Activated CD4-positive, CD25-positive, alpha-beta regulatory T cell treated with anti-CD3 and anti-CD28 coated beads, Interleukin-2, amount 50 U/mL, for 72 hours (primary cell): ENCODE data around the gene SLC17A7.
A peak's percentile ranks its signal among the peaks of the same experiment; 100 is the strongest.

ENCODE experiments used
- DNase-seq: peaks from one replicate; pipeline ENCODE4 v3.0.0; 2021

Gene SLC17A7

DNA sequence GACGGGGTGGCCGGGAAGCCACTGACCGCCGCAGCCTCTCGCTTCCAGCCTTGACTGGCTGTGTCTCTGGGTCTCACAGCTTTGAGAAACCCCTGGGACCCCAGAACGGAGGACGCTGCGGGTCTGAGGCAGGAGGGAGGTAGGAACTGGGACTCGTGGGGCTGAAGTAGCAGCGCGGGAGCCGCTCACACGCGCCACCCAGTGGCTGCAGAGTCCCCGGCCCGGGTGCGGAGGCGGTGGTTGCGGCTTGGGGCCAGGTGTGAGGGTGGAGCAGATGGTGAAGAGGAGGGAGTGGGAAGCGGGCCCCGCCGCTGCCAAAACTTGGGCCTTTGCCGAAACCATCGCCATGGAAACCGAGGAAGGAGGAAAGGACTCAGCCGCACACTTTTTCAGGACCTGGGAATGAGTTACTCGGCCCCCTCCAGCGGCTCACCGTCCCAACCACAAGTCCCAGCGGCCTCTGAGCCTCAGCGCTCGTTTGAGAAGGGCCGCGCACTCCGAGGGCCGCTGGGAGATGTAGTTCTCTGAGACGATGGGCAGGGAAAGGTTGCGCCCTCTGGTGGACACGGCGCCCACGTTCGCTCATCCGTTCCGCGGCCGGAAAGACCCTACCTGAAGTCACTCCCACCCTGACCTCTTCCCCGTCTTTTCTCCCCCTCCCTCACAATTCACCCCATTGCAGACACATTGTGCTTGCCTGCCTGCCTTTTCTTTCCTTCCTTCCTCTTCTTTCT, 2.2 kb upstream of the SLC17A7 start:
- DNase-seq, result peak; percentile 96

DNA sequence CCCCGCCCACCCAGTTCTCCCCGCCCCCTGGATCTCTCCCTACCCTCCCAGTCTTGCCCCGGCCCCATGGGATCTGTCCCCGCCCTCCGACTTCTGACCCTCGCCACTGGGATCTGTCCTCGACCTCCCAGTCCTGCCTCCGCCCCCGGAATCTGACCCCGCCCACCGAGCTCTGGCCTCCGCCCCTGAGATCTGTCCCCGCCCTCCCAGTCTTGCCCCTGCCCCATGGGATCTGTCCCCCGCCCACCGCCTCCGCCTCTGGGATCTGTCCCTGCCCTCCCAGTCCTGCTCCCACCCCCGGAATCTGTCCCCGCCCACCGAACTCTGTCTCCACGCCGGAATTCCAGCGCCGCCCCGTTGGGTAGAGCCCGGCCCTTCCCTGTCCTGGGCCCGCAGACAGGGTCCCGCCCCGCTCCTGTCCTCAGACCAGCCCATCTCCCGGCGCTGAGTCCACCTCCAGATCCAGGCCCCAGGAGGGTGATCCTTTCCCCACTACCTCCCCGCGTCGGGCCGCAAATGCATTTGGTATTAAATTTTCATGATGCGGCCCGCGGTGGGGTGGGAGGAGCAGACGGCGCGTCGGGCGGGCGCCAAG, 1.5 kb upstream of the SLC17A7 start:
- DNase-seq, result peak; percentile 62

DNA sequence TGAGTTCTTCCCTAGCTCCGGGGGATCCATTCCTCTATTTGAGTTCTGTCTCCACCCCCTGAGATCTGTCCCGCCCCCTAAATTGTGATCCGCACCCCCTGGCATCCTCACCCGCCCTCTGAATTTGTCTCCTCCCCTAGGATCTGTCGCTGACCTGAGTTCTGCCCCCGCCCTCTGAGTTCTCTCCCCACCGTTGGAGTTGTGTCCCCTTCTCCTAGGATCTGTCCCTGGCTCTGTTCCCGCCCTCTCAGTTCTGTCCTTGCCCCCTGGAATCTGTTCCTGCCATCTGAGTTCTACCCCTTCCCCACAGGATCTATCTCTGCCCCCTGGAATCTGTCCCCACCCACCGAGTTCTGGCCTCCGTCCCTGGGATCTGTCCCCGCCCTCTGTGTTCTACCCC, 1.0 kb upstream of the SLC17A7 start:
- no peak for DNase-seq

DNA sequence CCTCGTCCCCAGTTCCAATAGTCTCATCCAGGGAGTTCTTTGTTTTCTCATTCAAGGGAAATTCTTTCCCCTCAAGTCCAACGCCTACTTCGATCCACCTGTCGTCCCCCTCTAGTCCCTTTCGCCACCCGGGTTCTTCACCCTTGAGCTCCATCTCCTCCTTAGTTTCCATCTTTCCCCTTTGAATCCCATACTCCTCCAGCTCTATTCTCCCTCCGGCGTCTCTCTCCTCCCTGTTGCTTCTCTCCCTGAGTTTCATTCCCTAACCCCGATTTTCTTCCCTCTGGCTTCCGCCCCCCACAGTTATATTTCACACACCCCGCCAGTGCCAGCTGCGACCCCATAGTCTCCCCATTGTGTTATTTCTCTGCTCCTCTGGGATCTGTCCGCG, 628 bp upstream of the SLC17A7 start:
- DNase-seq, result no peak

DNA sequence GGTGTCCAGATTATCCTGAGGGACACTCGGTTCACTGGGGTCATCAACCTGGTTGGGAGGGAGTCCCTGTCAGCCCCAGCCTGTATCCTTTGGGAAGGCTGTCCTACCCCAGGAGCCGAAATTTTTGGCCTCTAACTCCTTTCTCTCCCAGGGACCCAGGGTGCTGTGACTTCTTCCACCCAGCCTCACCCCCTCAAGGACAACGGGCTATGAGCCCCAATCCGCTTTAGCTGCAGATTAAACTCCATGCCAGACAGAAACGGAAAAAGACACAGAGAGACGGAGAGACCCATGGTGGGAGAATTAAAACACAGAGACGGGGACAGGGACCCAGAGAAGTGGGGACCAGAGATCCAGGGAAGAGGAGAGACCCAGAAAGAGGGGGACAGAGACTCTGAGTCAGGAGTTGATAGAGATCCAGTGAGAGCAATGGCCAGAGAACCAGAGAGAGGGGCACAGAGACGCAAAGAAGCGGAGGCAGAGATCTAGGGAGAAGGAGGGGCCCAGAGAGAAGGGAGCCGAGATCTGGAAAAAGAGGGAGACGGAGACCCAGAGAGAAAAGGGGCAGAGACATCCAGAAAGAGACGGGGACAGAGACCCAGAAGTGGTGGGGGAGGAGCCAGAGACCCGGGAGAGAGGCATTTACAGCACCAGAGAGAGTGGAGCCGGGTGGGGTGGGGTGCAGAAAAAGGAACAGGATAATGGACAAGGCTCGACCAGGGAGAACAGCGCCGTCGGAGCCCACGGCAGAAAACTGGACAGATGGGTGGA, 703 bp downstream of the SLC17A7 start:
- no peak for DNase-seq

DNA sequence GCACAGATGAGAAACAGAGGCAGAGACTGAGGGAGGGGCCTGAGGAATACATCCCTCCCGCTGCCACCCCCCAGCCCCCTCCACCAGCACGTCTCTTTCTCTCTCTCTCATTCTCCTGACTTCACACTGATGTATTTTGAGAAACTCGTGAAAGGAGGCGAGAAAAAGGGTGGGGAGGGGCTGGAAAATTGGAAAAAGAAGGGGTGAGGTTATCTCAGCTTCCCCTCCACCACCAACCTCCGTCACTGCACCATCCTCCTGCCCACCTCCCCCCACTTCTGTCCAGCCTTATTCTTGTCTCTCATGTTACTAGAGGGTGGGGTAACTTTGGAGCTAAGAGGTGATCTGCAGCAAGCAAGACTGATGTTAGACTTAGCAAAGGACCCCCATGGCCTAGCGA, 1.5 kb downstream of the SLC17A7 start:
- DNase-seq, result no peak

DNA sequence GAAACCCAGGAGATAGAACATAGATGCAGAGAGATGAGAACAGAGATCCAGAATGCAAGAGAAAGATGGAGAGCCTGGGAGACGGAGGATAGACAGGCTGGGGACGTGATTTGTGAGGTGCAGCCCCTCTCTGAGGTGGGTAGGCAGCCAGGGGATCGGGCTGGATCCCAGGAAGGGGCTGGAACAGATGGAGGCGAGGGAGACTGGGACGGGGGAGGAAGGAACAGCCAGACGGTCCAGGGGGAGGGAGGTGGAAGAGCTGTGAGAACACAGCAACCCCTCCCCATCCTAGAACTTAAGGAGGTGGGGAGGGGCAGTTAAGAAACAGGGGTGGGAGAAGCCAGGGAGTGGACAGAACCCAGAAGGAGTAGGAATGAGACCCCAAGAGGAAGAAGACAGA, 3.1 kb downstream of the SLC17A7 start:
- DNase-seq, result no peak

DNA sequence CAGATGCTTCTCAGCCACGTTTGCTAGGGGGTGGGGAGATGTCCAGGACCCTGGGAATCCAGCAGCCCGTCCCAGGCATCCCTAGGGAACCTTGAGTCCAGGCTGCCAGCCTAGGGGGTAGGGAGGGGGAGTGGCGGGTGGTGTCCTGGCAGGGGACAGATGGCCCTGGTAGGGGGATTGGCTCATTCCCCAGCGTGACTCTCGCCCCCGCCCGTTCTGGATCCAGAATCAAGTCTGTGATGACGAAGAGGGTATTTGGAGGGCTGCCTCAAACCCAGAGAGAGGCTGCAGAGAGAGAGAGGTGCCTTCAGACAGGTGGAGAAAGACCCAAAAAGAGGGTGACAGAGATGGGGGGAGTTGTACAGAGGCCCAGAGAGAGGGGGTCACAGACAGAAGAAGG, 4.1 kb downstream of the SLC17A7 start:
- DNase-seq, result no peak

DNA sequence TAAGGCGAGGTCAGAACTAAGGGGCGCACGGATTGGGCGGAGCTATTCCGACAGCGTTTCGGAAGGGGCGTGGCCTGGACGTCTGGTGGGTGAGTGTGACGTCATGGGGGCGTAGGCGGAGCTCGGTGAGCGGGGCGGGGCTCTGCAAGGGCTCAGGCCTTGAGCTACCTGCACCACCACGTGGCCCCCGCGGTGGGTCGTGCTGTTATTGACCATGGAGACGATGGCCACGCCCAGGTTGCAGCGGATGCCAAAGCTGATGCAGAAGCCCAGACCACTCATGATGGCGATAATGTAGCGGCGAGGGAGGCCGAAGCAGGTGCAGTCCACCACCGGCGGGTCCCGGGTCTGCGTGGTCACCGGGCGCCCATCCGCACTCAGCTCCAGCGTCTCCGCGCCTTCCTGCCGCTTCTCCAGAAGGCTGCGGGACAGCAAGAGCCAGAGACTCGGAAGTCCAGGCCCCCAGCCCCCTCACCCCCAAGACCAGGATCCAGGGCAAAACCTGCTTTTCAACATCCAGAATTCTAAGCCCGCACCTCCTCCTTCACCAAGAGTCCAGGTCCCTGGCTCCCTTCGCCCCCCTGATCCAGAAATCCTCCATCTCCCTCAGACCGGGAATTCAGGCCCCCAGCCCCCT, 4.8 kb downstream of the SLC17A7 start:
- peak; percentile 64 for DNase-seq

DNA sequence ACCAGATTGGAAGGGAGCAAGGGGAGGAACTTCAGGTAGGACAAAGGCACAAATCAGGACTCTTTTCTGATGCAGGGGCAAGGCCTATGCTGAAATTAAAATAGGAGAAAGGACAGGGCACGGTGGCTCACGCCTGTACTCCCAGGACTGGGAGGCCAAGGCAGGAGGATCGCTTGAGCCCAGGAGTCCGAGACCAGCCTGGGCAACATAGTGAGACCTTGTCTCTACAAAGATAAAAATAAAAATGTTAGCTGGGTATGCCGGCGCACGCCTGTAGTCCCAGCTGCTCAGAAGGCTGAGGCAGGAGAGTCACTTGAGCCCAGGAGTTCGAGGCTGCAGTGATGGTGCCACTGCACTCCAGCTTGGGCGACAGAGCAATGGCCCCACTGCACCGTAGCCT, 5.7 kb downstream of the SLC17A7 start:
- no peak for DNase-seq

DNA sequence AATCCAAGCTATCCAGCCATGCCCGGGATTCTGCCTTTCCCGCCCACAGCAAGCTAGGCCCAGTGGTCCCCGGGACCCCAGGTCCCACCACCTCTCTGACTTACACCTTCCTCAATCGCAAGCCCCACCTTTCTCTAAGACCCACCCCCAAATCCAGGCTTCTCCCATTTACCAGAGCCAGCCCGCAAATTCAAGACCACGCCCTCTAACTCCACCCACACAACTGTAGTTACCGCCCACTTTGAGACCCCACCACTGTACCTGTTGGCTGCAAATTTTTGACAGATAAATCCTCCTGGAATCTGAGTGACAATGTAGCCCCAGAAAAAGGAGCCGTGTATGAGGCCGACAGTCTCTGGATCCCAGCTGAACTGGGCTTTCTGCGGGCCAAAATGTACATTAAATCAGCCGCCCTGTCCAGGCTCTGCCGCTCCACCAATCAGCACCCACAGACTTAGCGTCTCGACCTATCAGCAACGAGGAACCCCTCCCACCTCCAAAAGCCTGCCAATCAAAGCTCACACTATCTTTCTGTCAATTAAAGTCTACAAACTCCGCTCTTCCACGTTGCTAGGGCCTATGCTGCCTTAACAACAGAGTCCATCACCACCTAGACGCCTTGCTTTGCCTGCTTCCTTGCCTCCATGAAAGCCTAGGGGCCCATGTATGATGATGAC, 6.3 kb downstream of the SLC17A7 start:
- DNase-seq, result no peak

DNA sequence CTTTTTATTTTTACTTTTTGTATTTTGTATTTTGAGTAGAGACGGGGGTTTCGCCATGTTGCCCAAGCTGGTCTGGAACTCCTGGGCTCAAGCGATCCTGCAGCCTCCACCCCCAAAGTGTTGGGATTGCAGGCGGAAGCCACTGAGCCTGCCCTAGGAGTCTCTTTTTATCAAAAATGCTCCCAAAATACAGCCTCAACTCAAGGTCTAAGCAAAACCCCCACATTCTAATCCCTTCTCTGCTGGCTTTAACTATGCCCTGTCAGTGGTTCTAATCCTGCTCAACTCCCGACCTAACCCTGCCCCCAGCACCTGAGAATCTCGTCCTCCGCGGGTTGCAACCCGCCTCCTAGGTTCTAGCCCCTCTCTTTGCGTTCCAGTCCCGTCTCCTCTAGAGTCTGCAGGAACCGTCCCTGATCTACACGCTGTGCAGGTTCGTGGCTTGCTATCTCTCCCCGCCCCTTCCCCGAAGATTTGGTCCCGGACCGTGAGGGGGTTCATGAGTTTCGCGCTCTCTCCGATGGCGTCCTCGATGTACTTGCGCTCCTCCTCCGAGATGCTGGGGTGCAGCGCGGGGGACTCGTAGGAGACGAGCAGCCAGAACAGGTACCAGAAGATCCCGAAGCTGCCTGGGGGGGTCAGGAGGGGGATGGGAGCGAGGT, 8.0 kb downstream of the SLC17A7 start:
- DNase-seq, result no peak

DNA sequence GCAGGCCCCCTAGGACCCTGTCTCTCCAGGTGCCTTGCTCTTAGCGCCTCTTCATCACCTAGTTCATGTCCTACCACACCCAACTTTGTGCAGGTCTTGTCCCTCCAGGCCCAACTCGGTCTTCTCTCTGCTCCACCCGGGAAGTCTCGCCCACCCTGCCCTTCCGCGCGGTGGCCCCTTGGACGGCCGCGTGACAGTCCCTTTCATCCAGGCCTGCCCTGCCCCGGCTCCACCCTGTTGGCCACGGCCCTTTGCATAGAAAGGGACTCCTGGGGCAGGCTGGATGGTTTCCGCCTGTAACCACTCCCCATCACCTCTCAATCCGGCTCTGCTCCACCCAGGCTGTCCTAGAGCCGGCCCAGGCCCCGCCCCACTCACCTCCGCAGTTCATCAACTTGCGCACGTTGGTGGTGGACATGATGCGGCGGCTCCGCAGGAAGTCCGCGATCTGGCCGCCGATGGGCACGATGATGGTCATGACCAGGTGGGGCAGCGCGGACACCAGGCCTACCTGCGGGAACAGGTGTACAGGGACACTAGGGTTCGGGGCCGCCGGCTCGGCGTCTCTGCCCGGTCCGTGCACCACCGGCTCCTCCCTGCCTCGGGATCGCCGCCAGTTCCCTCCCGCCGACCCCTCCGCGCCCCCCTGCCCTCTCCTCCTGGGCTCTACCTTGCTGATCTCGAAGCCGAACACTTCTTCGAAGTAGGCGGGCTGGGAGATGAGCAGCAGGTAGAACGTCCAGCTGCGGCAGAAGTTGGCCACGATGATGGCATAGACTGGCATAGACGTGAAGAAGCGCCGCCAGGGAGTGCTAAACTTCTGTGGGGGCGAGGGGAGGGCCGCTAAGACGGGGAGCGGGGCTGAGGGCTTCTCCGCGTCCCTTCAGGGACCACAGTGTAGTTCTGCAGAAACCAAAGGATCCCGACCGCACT, 8.9 kb downstream of the SLC17A7 start:
- DNase-seq, result no peak

DNA sequence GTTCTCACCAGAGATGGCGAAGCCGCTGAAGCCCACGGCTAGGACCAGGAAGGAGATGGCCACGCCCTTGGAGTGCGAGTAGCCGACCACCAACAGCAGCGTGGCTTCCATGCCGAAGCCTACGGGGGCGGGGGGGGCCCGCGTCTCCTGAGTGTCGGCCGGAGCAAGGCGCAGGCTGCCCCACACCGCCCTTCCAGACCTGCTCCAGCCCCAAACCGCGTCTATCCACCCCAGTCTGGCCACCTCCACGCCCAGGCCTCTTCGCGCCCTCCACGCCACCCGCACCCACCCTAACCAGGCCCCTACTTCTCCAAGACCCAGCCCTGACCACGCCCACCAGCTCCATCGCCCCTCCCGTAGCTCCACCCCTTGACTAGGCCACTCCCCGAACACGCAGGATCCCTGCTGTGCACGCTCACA, 10.0 kb downstream of the SLC17A7 start:
- DNase-seq, result no peak

DNA sequence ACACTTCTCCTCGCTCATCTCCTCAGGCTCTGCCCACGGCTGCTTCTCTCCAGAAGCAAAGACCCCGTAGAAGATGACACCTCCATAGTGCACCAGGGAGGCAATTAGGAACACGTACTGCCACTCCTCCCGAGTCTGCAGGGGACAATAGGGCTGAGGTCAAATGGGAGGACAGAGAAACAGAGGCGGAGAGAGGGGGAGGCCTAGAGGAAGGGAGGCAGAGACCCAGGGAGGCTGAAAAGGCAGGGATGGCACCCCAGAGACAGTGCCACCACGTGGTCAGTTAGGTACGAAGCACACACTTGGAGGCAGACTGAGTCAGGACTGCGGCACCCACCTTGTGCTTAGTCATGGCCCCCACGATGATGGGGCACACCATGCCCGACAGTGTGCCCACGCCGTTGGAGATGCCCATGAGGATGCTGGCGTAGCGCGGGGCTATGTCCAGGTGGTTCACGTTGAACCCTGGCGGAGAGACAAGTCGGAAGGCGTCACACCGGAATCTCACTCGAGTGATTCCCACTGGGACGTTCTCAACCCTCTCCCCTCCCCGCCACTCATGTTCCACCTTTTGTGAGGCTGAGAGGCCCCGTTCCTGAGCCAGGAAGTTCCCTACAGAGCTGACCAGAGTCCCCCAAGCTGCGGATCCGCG, 10.5 kb downstream of the SLC17A7 start:
- no peak for DNase-seq

DNA sequence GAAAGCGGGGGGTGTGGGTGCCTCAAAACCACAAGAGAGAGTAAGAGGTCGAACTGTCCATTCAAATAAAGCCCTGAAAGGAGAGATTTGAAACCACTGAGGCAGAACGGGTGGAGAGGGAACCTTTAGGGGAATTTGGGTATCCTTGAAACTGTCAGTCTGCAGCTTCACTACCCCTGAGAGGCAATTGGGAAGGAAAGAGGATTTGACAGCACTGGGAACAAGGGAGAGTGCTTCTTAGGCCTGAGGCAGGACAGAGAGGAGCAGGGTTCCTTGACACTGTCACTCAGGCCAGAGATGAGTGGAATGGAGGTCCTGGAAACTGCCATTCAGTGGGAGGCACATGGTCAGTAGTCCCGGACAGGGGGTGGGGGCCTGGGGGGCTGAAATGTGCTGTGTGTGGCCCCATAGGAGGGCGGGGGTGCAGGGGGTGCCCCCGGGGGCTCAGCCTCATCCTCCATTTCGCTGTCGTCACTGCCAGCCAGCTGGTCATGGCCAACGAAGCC, 11.1 kb downstream of the SLC17A7 start:
- DNase-seq, result no peak

DNA sequence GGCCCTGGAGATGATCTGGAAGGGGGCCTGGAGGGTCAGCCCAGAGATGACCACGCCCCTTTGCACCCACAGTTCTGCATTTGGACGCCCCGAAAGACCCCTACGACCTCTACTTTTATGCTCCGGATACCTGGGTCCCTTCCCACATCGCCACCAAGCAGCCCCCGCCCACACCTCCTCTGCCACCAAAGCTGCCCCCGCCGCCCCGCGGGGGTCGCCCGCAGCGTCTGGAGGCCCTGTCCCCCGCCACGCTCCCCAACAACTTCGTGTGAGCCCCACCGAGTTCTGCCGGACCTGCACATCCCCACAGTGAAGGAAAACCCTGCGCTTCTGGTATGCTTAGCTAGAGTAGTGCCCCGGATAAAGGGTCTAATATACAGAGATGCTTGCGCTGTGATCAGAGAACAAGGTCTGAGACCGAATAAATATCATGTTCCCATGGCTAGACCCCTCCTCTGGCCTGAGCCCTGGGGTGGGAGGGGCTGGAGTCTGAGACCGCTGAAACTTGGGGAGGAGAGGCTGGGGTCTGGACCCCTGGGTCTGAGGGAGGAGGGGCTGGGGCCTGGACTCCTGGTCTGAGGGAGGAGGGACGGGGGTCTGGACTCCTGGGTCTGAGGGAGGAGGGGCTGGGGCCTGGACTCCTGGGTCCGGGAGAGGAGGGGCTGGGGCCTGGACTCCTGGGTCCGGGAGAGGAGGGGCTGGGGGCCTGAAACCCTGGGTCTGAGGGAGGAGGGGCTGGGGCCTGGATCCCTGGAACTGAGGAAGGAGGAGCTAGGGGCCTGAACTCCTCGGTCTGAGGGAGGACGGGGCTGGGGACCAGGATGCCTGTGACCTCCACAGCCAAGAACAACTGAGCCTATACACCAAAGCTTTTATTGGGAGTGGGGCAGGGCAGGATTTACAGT, 12.5 kb downstream of the SLC17A7 start:
- DNase-seq, result no peak

DNA sequence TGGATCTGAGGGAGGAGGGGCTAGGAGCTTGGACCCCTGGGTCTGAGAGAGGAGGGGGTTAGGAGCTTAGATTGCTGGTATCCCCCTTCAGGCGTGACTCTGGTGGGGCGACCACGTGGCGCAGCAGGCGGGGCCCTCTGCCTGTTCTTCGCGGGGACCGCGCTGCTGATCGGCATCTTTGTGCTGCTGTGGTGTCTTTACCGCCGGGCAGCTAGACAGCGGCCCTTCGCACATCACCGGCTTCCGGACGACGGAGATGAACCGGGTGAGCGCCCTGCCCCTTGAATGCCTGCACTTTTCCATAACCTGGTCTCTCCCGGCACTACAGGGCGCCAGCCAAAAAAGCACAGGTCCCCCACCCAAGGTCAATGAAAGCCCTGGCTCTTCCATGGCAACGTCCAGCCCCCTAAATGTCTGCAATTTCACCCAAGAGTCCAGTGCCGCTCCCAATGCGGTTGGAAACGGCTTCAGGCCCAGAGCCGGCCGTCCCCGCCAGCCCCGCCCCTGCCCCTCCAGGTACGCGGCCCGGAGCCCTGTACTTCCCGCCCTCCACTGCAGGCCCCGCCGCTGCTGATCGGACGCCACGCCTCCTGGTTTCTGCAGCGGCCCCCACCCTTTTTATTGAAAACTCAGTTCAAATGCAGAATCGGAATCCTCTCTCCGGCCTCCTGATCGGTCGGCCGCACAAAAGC, 13.3 kb downstream of the SLC17A7 start:
- DNase-seq, result no peak

DNA sequence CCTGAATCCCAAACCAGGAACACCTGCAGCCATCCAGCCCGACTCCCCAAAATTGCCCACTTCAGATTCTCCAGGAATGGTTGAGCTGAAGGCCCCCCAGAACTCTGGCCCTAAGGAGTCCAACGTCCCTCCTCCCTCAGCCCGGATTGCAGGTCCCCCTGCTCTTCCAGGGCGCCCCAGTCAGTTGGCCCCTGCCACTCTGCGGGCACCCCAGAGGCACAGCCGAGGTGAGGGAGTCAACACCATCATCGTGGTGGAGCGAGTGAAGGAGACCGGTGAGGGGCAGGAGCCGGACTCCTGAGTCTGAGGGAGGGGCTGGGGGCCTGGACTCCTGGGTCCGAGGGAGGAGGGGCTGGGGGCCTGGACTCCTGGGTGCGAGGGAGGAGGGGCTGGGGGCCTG, 14.0 kb downstream of the SLC17A7 start:
- no peak for DNase-seq
